ENCODE measurements around the gene SCMH1. TPM values are rescaled to one million over a fixed set of nuclear protein-coding genes. Genes with fewer than 3 reads are reported as not detected.
"Not testable (repeated sequence)": the region's sequence is repeated elsewhere in the genome, so short reads cannot be mapped to it uniquely, and the experiment has no call there.

The SCMH1 gene
- total and polyA plus RNA-seq, 2 experiments from 2014 or later: 126 to 147 TPM

GRCh38 chr1:41268154-41268770, 26.2 kb upstream of the SCMH1 start:
- Histone ChIP-seq H3K9me3 (ENCODE audit: low read depth) (no peaks in the 10 kb centered on the region), H3K4me1 (ENCODE audit: low read depth) (no peaks in the 10 kb centered on the region), H3K27ac (no peak overlapping the region), H3K4me3 (no peak overlapping the region), H3K27me3 (no peaks in the 10 kb centered on the region), H3K36me3 (no peaks in the 10 kb centered on the region)
- DNase-seq (ENCODE audit: low read depth in 1 of 2, low spot score in 1 of 2): peak; percentile 84
- TF ChIP-seq, protein P1, sequence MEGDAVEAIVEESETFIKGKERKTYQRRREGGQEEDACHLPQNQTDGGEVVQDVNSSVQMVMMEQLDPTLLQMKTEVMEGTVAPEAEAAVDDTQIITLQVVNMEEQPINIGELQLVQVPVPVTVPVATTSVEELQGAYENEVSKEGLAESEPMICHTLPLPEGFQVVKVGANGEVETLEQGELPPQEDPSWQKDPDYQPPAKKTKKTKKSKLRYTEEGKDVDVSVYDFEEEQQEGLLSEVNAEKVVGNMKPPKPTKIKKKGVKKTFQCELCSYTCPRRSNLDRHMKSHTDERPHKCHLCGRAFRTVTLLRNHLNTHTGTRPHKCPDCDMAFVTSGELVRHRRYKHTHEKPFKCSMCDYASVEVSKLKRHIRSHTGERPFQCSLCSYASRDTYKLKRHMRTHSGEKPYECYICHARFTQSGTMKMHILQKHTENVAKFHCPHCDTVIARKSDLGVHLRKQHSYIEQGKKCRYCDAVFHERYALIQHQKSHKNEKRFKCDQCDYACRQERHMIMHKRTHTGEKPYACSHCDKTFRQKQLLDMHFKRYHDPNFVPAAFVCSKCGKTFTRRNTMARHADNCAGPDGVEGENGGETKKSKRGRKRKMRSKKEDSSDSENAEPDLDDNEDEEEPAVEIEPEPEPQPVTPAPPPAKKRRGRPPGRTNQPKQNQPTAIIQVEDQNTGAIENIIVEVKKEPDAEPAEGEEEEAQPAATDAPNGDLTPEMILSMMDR (IDR thresholded peaks at IDR 0.05; ENCODE audit: low read depth, low read length): peak; percentile 90

GRCh38 chr1:41261926-41262618, 20.0 kb upstream of the SCMH1 start:
- TF ChIP-seq, protein P1 (IDR thresholded peaks at IDR 0.05; ENCODE audit: low read depth, low read length): no peak
- DNase-seq (ENCODE audit: low read depth in 1 of 2, low spot score in 1 of 2): no peak
- Histone ChIP-seq H3K4me1 (ENCODE audit: low read depth) (no peaks in the 10 kb centered on the region), H3K36me3 (no peaks in the 10 kb centered on the region), H3K4me3 (no peak overlapping the region), H3K27me3 (no peaks in the 10 kb centered on the region), H3K27ac (no peak overlapping the region), H3K9me3 (ENCODE audit: low read depth) (no peaks in the 10 kb centered on the region)

DNA sequence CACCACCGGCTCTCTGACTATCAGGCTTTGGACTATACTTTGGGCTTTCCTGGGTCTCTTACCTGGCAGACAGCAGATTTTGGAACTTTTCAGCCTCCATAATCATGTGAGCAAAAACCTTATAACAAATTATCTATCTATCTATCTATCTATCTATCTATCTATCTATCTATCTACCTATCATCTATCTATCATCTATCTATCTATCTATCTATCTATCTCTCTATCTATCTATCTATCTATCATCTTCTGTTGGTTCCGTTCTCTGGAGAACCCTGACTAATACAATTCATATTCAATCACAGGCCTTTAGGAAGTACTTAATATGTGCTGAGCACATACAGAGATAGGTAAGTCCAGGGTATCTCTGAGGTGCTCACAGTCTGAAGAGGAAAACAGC, 18.7 kb upstream of the SCMH1 start:
- H3K36me3 ChIP-seq: no peaks in the 10 kb centered on the region
- TF ChIP-seq, protein P1 (IDR thresholded peaks at IDR 0.05; ENCODE audit: low read depth, low read length): no peak

GRCh38 chr1:41259221-41259620, 17.1 kb upstream of the SCMH1 start:
- no peak overlapping the region for H3K27ac ChIP-seq
- TF ChIP-seq, protein P1 (IDR thresholded peaks at IDR 0.05; ENCODE audit: low read depth, low read length): no peak
- no peak for DNase-seq (ENCODE audit: low read depth in 1 of 2, low spot score in 1 of 2)
- H3K27me3 ChIP-seq: no peaks in the 10 kb centered on the region
- no peaks in the 10 kb centered on the region for H3K9me3 ChIP-seq (ENCODE audit: low read depth)
- H3K36me3 ChIP-seq: no peaks in the 10 kb centered on the region
- H3K4me1 ChIP-seq (ENCODE audit: low read depth): no peaks in the 10 kb centered on the region
- H3K4me3 ChIP-seq: no peak overlapping the region

More for the DNA sequence above, 18.7 kb upstream of the SCMH1 start:
- Histone ChIP-seq H3K9me3 (ENCODE audit: low read depth) (no peaks in the 10 kb centered on the region), H3K4me3 (no peak overlapping the region), H3K27ac (no peak overlapping the region), H3K4me1 (ENCODE audit: low read depth) (no peaks in the 10 kb centered on the region), H3K27me3 (no peaks in the 10 kb centered on the region)
- DNase-seq (ENCODE audit: low read depth in 1 of 2, low spot score in 1 of 2): no peak

DNA sequence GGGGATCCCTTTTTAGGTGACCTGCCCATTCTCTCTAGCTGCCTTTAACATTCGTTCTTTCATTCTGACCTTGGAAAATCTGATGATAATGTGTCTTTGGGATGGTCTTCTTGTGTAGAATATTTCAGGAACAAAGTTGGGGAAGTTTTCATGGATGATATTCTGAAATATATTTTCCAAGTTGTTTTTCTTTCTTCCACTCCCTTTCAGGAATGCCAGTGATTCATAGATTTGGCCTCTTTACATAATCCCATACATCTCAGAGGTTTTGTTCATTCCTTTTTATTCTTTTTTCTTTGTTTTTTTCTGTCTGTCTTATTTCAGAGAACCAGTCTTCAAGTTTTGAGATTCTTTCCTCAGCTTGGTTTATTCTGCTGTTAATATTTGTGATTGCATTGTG, 13.9 kb upstream of the SCMH1 start:
- H3K4me1 ChIP-seq (ENCODE audit: low read depth): no peaks in the 10 kb centered on the region
- H3K27ac ChIP-seq: no peak overlapping the region
- TF ChIP-seq, protein P1 (IDR thresholded peaks at IDR 0.05; ENCODE audit: low read depth, low read length): no peak
- peak in 1 of 2 donors; percentile 34 for DNase-seq (ENCODE audit: low read depth in 1 of 2, low spot score in 1 of 2)
- H3K36me3 ChIP-seq: no peaks in the 10 kb centered on the region
- H3K4me3 ChIP-seq: no peak overlapping the region
- no peaks in the 10 kb centered on the region for H3K27me3 ChIP-seq
- H3K9me3 ChIP-seq (ENCODE audit: low read depth): no peaks in the 10 kb centered on the region

DNA sequence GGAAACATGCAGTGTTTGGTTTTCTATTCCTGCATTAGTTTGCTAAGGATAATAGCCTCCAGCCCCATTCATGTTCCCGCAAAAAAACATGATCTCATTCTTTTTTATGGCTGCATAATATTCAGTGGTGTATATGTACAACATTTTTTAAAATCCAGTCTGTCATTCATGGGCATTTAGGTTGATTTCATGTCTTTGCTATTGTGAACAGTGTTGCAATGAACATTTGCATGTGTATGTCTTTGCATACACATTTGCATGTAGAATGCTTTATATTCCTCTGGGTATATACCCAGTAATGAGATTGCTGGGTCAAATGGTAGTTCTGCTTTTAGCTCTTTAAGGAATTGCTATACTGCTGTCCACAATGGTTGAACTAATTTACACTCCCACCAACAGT, 9.0 kb upstream of the SCMH1 start:
- peaks cover 10% of the 10 kb centered on the region for H3K4me1 ChIP-seq (ENCODE audit: low read depth)
- H3K27ac ChIP-seq; H3K36me3 ChIP-seq; H3K4me3 ChIP-seq; H3K9me3 ChIP-seq (ENCODE audit: low read depth); DNase-seq (ENCODE audit: low read depth in 1 of 2, low spot score in 1 of 2); H3K27me3 ChIP-seq: not testable (repeated sequence)
